Endothelial cell of umbilical vein (primary cell): ENCODE measurements around the gene PRICKLE3. TPM values are rescaled to one million over a fixed set of nuclear protein-coding genes. Genes with fewer than 3 reads are reported as not detected.

ENCODE experiments used
- BruUV-seq: library from RNA; stranded (reverse); fragments of 400-500 nt; replicated peaks from 2 replicates; lab custom pipeline; 2021; lab: Mats Ljungman, UMichigan
- CTCF ChIA-PET: fragments of 300-600, 350-600 bp; sonication (Branson Sonifier 250); formaldehyde crosslinking; loops from one replicate; lab custom pipeline; 2021; ENCODE audit warnings: antibody characterized with exemption, inconsistent platforms; lab: Charles Lee
- POLR2A ChIA-PET: fragments of 300-600, 350-600 bp; sonication (Branson Sonifier 250); formaldehyde crosslinking; loops from one replicate; lab custom pipeline; 2021; ENCODE audit warnings: antibody characterized with exemption, inconsistent platforms; lab: Charles Lee
- DNase-seq: peaks from one replicate; pipeline ENCODE4 v3.0.0-alpha.2; 2011; ENCODE audit warnings: low read depth, low spot score
- FAIRE-seq: peaks from 2 replicates; lab custom pipeline; 2011; peaks lifted over from hg19 to GRCh38; lab: Jason Lieb, UNC
- H2AFZ ChIP-seq: 2 replicates; pipeline ENCODE4 v1.6.0; 2012; ENCODE audit warnings: low read depth, low read length, control low read depth, inconsistent platforms
- H3K27ac ChIP-seq: 2 replicates; pipeline ENCODE4 v1.5.1; 2011; ENCODE audit warnings: low read depth, mild to moderate bottlenecking, control low read depth, low read length, moderate library complexity; ENCODE audit not compliant: insufficient read depth
- H3K27me3 ChIP-seq, 2 experiments: 2 replicates each; pipeline versions ENCODE4 v1.6.0 to v1.6.1; 2011; ENCODE audit warnings: low read length in 2 of 2, mixed read lengths in 1 of 2; ENCODE audit not compliant: control insufficient read depth in 2 of 2, insufficient read depth in 2 of 2
- H3K36me3 ChIP-seq, 2 experiments: 2 replicates in 1 of 2; 3 replicates in 1 of 2; pipeline ENCODE4 v1.5.1; 2011; ENCODE audit warnings: low read length in 2 of 2, mild to moderate bottlenecking in 1 of 2, moderate library complexity in 1 of 2; ENCODE audit not compliant: control insufficient read depth in 2 of 2, insufficient read depth in 2 of 2; ENCODE audit errors: extremely low read depth in 1 of 2
- H3K4me1 ChIP-seq: 3 replicates; pipeline ENCODE4 v1.5.1; 2011; ENCODE audit warnings: mild to moderate bottlenecking, low read length; ENCODE audit not compliant: control insufficient read depth, insufficient read depth; ENCODE audit errors: extremely low read depth
- H3K4me2 ChIP-seq: 2 replicates; pipeline ENCODE4 v1.6.1; 2011; ENCODE audit warnings: low read length, control low read depth, mixed read lengths; ENCODE audit not compliant: insufficient read depth
- H3K4me3 ChIP-seq, 3 experiments: fragments of 200-600 bp in 1 of 3; sonication (generic), shearing (Covaris generic) in 1 of 3; replicated peaks in 1 of 3; 2 replicates each; pipeline ENCODE4 v1.5.1; 2011 to 2016; ENCODE audit warnings: control low read depth in 3 of 3, low read length in 3 of 3, mild to moderate bottlenecking in 2 of 3, inconsistent platforms in 1 of 3, low read depth in 1 of 3, moderate library complexity in 1 of 3; ENCODE audit not compliant: insufficient read depth in 1 of 3
- H3K79me2 ChIP-seq: 2 replicates; pipeline ENCODE4 v1.6.0; 2012; ENCODE audit warnings: low read length, inconsistent platforms; ENCODE audit not compliant: control insufficient read depth, insufficient read depth
- H3K9ac ChIP-seq: replicated peaks from 2 replicates; pipeline ENCODE3; 2011; ENCODE audit warnings: low read length, control low read depth; ENCODE audit not compliant: insufficient read depth; ENCODE audit errors: extremely low read depth
- H3K9me1 ChIP-seq: replicated peaks from 3 replicates; pipeline ENCODE4 v1.6.0; 2011; ENCODE audit warnings: mild to moderate bottlenecking, low read length; ENCODE audit not compliant: control insufficient read depth, insufficient read depth; ENCODE audit errors: extremely low read depth
- H3K9me3 ChIP-seq: replicated peaks from 2 replicates; pipeline ENCODE4 v1.5.1; 2012; ENCODE audit warnings: low read length, inconsistent platforms; ENCODE audit not compliant: control insufficient read depth, insufficient read depth
- H4K20me1 ChIP-seq: replicated peaks from 2 replicates; pipeline ENCODE3; 2011; ENCODE audit warnings: mild to moderate bottlenecking, low read length; ENCODE audit not compliant: control insufficient read depth, insufficient read depth; ENCODE audit errors: extremely low read depth
- CTCF ChIP-seq, 2 donors: IDR thresholded peaks; 1 replicate in 1 of 2; 2 replicates in 1 of 2; pipeline ENCODE4 v1.5.1; 2011; ENCODE audit warnings: low read length in 2 of 2, mild to moderate bottlenecking in 2 of 2, moderate library complexity in 2 of 2, control low read depth in 1 of 2, inconsistent platforms in 1 of 2, low read depth in 1 of 2; ENCODE audit not compliant: insufficient read depth in 1 of 2; ENCODE audit errors: extremely low read depth in 1 of 2
- EZH2 ChIP-seq: IDR thresholded peaks from 2 replicates; pipeline ENCODE4 v1.6.1; 2012; ENCODE audit warnings: borderline replicate concordance, low read depth, mild to moderate bottlenecking, moderate library complexity, low read length, inconsistent platforms; ENCODE audit not compliant: severe bottlenecking
- FOS ChIP-seq: IDR thresholded peaks from 2 replicates; pipeline ENCODE4 v1.6.1; 2011; ENCODE audit warnings: mild to moderate bottlenecking, low read length, moderate library complexity, borderline replicate concordance; ENCODE audit not compliant: insufficient read depth
- GATA2 ChIP-seq: IDR thresholded peaks from 2 replicates; pipeline ENCODE4 v1.7.0; 2011; ENCODE audit warnings: low read depth, mild to moderate bottlenecking, moderate library complexity, mixed read lengths, low read length; ENCODE audit not compliant: insufficient read length, insufficient read depth
- JUN ChIP-seq: IDR thresholded peaks from 2 replicates; pipeline ENCODE4 v1.6.1; 2011; ENCODE audit warnings: borderline replicate concordance, low read depth; ENCODE audit not compliant: insufficient read length, insufficient read depth
- MAX ChIP-seq: IDR thresholded peaks from 2 replicates; pipeline ENCODE4 v1.6.1; 2011; ENCODE audit not compliant: insufficient read depth, insufficient read length
- MYC ChIP-seq: IDR thresholded peaks from one replicate; pipeline ENCODE4 v1.6.1; 2011; ENCODE audit warnings: mild to moderate bottlenecking, low read depth, low read length
- POLR2A ChIP-seq: IDR thresholded peaks from 2 replicates; pipeline ENCODE4 v1.6.1; 2012; ENCODE audit warnings: low read depth, mild to moderate bottlenecking, control low read depth, low read length
- POLR2AphosphoS5 ChIP-seq: IDR thresholded peaks from 2 replicates; pipeline ENCODE4 v1.6.1; 2012; ENCODE audit warnings: low read depth, mild to moderate bottlenecking, control low read depth, low read length, moderate library complexity; ENCODE audit not compliant: insufficient read depth
- dilution Hi-C: fragments of 300-500 bp; cut with MboI; formaldehyde crosslinking; loops from one replicate; pipeline ENCODE4 v1.15.0; 2019; ENCODE audit warnings: low sequenced_read_pairs; ENCODE audit not compliant: extremely low pct_ligation_motif_present
- intact Hi-C: fragments of 100-400 bp; cut with micrococcal nuclease; formaldehyde crosslinking; loops from one replicate; pipeline ENCODE4 v1.10.0; 2022
- polyA plus RNA-seq, 4 experiments: library from polyadenylated mRNA; depleted of rRNA in 3 of 4; stranded (reverse) in 3 of 4; unstranded in 1 of 4; fragments of >200 nt; gene quantifications; 2 replicates each; pipeline versions ENCODE4 v1.2.1 to v1.2.3, GENCODE V29; 2011 to 2012; ENCODE audit warnings: missing spikeins in 1 of 4
- total RNA-seq: library from RNA; stranded (reverse); gene quantifications from 2 replicates; pipeline ENCODE4 v1.2.3, GENCODE V29; 2021

PRICKLE3 gene
- total and polyA plus RNA-seq, 2 donors (not counting 3 experiments of a cell fraction or from before 2014, with no cell fraction given), result 6.8 to 15.0 TPM

- intact Hi-C loops, result no loop called here
- no peak overlapping the region for H3K9ac ChIP-seq
- H3K4me1 ChIP-seq, result no peaks in the 10 kb centered on the region
- H3K9me3 ChIP-seq, result no peaks in the 10 kb centered on the region
- no peaks in the 10 kb centered on the region for H3K79me2 ChIP-seq
- ChIA-PET POLR2A (no interaction called here), CTCF (no interaction called here)
- no peak overlapping the region for H2AFZ ChIP-seq
- H3K4me3 ChIP-seq, result no peak overlapping the region
- dilution Hi-C loops, result no loop called here
- FAIRE-seq, result no peak
- H3K27ac ChIP-seq, result no peak overlapping the region
- BruUV-seq, result no TSS peak
- H3K9me1 ChIP-seq, result no peaks in the 10 kb centered on the region
- TF ChIP-seq POLR2AphosphoS5, result no peak
- TF ChIP-seq JUN, result no peak
- no peaks in the 10 kb centered on the region for H3K27me3 ChIP-seq
- H4K20me1 ChIP-seq, result no peaks in the 10 kb centered on the region
- no peaks in the 10 kb centered on the region for H3K36me3 ChIP-seq
- no peak for DNase-seq
- H3K4me2 ChIP-seq, result peak overlapping the region; percentile 17
Measured at GRCh38 chrX:49209434-49210251, 23.5 kb upstream of the PRICKLE3 start.

- dilution Hi-C loops (no loop called here), intact Hi-C loops (no loop called here)
- Histone ChIP-seq H3K4me1 (no peaks in the 10 kb centered on the region), H3K27me3 (no peaks in the 10 kb centered on the region), H3K79me2 (no peaks in the 10 kb centered on the region), H2AFZ (no peak overlapping the region), H3K4me3 (no peak overlapping the region), H3K9ac (no peak overlapping the region), H3K9me3 (no peaks in the 10 kb centered on the region), H3K9me1 (no peaks in the 10 kb centered on the region), H3K36me3 (no peaks in the 10 kb centered on the region), H3K4me2 (no peak overlapping the region), H4K20me1 (no peaks in the 10 kb centered on the region), H3K27ac (no peak overlapping the region)
- BruUV-seq, result no TSS peak
- TF ChIP-seq EZH2 (no peak), MYC (no peak), GATA2 (no peak), CTCF (IDR thresholded peaks at IDR 0.05; ENCODE audit: extremely low read depth in 1 of 2, insufficient read depth in 1 of 2, low read depth in 1 of 2, low read length in 2 of 2) (no peak), JUN (no peak), POLR2A (no peak), POLR2AphosphoS5 (no peak), FOS (no peak), MAX (no peak)
- ChIA-PET POLR2A (no interaction called here), CTCF (interaction anchor here (1.2 kb wide), 1 partner anchor 16 kb away, joined by 4 read pairs; no protein-coding TSS in a partner anchor)
- no peak for DNase-seq
- FAIRE-seq, result no peak
Measured at GRCh38 chrX:49208399-49208798, 22.2 kb upstream of the PRICKLE3 start.
